ENCODE results near the gene CTAGE8.
"Not testable (repeated sequence)": the region's sequence is repeated elsewhere in the genome, so short reads cannot be mapped to it uniquely, and the experiment has no call there.

- TF ChIP-seq, protein P1, sequence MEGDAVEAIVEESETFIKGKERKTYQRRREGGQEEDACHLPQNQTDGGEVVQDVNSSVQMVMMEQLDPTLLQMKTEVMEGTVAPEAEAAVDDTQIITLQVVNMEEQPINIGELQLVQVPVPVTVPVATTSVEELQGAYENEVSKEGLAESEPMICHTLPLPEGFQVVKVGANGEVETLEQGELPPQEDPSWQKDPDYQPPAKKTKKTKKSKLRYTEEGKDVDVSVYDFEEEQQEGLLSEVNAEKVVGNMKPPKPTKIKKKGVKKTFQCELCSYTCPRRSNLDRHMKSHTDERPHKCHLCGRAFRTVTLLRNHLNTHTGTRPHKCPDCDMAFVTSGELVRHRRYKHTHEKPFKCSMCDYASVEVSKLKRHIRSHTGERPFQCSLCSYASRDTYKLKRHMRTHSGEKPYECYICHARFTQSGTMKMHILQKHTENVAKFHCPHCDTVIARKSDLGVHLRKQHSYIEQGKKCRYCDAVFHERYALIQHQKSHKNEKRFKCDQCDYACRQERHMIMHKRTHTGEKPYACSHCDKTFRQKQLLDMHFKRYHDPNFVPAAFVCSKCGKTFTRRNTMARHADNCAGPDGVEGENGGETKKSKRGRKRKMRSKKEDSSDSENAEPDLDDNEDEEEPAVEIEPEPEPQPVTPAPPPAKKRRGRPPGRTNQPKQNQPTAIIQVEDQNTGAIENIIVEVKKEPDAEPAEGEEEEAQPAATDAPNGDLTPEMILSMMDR (IDR thresholded peaks at IDR 0.05; ENCODE audit: low read depth, low read length, missing input control): not testable (repeated sequence)
- TF ChIP-seq RAD21 (IDR thresholded peaks at IDR 0.05); JUND (IDR thresholded peaks at IDR 0.05); TAF1 (conservative IDR thresholded peaks at IDR 0.05); ATF3 (IDR thresholded peaks at IDR 0.05): not testable (repeated sequence)
Measured at GRCh38 chr7:144269188-144269587, at the start of gene CTAGE8.
